GM21360 (cell line): Measurements from ENCODE around the gene CHSY1.
"Not testable (repeated sequence)": the region's sequence is repeated elsewhere in the genome, so short reads cannot be mapped to it uniquely, and the experiment has no call there.

Experiments
- ATAC-seq: cut with Tn5 transposase; IDR thresholded peaks from one replicate; pipeline ENCODE4 v1.9.1; 2021; ENCODE audit warnings: mild to moderate bottlenecking, moderate library complexity; ENCODE audit not compliant: unreplicated experiment

Gene CHSY1

DNA sequence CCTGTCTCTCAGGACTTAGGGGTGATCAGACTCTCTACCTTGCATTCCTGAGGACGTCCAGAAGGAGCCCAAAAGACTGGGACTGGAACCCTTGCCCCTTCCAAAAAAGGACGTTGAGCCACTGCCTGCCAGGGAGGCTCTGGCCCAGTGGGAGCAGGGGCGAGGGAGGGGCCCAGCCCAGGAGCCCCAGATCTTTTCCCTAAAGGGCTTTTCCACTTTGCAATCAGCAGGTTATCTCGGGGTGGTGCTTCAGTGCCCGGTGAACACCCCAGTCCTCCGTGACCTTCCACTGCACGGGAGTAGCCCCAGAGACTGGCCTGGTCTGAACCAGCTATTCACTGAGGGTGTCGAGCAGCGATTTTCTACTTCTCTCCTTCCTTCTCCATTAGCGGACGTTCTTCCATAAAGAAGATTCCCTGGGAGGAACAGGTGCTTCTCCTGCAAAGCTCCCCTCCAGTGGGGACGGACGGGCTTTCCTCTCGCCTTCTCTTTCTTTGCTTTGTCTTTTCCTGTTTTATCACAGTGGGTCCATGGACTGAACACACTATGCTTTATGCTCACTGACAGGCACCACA, 113.7 kb downstream of the CHSY1 start:
- ATAC-seq = no peak

DNA sequence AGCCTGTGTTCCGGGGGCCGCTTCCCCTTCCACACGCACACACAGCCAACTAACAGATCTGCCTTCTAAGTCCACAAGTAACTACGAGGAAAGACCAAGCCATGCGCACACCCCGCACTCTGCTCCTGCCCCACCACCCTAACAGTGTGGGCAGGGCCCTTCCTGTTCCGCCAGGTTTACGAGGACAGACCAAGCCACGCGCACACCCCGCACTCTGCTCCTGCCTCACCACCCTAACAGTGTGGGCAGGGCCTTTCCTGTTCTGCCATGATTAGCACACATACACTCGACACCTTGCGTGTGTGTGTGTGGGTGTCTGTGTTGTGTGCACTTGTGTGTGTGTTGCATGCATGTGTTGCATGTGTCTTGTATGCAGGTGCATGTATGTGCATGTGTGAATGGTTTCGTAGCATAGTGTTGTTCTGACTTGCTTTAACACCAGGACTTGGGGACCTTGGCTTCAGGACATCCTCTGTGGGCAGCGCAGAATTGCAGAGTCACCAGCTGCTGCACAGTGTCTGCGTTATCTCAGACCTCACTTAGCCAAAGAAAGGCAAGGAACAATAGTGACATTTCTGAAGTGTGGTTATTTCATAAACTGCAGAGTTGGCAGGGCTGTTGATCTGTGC, 114.4 kb downstream of the CHSY1 start:
- ATAC-seq = no peak

DNA sequence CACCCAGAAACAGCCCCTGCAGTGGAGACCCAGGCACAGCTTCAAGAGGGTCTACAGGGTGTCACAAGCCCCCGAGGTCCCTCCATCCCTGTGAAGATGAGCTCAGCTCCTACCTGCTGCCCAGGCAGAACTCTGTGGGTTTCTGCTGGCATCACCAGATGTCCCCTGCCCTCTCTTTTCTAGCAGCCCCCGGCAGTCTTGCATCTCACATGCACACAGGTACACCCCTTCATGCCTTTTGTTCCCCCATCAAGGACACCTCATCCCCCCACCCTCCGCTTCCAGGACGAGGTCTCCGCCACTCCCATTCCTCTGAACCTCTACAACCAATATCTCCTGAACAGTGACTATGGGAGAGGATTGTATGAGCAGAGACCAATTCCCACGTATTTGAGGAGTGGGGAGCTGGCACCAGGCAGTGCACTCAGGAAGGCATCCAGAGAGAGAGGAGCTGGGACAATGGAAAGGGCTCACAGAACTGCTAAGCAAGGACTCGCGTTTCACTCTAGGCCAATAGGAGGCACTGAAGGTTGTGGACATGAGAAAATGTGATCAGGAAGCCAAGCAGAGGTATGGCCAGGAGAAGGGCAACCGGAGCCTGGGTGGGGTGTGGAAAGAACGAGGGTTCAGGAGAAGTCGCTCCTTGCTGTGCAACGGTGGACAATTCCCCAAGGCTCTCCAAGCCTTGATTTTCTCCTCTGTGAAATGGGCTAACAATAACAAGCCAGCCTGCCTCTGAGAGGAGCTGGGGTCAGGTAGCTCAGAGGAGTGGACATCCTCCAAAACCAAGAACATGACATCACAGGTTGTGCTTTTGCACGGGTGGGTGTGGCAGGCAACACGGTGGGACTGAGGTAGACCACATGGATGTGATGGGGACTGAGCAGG, 115.2 kb downstream of the CHSY1 start:
- no peak for ATAC-seq

DNA sequence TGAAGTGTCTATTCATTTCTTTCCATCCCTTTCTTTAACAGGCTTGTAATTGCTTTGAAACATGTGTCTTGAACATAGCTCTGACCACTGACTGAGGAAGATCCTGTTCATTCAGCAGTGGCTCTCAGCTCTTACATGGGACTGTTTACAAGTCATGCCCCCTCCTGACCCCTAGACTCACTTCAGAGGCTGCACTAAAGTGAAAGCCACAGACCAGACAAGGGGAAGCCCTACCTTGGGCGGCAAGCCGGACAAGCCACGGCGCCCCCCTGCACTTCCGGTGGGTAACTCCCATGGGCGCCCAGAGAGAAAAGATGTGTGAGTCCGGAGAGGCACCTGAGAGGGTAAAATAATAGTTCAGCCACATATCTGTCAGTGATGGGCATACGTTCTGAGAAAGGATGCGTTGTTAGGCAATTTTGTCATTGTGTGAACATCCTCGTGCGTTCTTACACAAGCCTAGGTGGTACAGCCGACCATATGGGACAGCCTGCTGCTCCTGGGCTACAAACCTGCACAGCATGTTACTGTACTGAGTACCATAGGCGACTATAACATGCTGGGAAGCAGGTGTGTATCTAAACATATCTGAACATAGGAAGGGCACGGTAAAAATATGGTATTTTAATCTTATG, 116.2 kb downstream of the CHSY1 start:
- ATAC-seq = peak; percentile 65

DNA sequence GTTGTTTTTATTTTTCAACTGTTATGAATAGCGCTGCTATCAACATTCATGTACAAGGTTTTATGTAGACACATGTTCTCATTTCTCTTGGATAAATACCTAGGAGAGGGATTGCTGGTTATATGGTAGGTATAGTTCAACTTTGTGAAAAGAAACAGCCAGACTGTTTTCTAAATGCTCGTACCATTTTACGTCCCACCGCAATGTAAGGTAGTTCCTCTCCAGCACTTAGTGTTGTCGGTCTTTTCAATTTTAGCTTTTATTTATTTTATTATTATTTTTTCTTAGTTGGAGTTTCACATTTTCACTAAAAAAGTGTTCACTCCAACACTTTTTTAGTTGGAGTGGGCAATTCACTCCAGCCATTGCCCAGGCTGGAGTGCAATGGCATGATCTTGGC, 117.1 kb downstream of the CHSY1 start:
- ATAC-seq = no peak

DNA sequence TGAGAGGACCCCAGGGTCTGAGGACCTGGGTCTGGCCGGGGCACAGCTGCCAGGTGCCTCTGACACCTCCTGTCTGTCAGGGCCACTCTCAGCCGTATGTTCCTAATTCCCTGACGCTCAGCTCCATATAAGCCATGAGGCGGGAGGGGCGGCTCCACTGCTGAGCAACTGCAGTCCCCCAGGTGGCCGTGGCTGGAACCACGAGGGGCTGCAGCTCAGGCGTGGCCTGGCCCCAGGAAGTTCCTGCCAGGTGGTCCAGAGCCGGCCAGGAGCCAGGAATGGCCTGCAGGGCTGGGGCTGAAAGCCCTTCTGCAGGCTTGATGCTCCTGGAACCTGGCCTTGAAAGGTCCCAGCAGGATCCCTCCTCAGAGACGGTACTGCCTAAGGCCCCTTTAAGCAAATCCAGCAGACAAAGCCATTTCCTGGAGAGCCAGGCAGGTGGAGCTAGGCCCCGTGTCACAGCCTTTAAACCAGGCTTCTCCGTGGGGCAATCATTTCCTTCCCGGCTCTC, 118.0 kb downstream of the CHSY1 start:
- ATAC-seq = no peak

DNA sequence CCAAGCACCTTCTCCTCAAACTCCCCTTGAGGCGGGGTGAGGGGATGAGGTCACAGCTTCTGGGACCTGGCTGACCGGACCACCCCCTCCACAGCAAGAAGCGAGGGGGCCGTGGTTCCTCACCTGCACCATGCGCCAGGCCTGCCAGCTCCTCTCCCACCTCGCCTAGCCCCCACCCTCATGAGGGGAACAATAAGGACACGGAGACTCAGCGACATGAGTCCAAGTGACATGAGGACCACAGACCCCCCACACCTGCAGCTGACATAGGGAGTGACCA, 118.7 kb downstream of the CHSY1 start:
- ATAC-seq = no peak

DNA sequence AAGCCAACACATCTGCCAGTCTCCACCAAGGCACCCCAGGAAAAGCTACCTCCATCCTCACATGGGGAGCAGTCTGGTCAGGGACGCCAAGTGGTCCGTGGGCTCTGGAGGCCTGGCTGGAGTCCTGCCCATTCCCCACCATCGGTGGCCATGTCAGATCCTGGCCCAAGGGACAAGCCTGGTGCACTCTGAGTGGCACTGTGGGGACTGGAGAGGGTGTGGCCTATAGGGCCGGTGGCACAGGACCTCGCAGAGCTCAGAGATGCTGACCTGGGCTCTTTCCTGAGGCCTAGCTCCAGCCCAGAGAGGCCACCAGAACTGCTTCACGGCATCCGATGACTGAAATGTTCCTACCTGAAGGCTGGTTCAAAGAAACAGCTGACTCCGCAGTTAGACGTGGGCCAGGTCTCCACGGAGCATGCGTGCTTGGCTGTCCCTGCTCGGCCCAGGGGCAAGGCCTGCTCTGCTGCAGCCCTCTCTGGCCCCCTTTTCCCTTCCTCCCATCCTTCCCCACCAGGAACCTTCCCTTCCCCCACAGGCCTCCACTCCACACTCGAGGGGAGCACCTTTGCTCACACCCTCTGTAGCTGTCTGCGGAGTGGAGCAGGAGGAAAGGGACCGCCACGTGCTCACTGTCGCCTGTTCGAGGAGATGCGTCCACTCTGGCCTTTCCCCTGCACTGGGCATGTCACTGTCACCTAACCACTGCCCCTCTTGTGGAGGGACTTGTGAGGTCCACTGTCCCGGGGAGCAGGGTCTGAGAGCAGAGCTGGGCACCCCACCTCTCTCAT, 119.3 kb downstream of the CHSY1 start:
- ATAC-seq = no peak

DNA sequence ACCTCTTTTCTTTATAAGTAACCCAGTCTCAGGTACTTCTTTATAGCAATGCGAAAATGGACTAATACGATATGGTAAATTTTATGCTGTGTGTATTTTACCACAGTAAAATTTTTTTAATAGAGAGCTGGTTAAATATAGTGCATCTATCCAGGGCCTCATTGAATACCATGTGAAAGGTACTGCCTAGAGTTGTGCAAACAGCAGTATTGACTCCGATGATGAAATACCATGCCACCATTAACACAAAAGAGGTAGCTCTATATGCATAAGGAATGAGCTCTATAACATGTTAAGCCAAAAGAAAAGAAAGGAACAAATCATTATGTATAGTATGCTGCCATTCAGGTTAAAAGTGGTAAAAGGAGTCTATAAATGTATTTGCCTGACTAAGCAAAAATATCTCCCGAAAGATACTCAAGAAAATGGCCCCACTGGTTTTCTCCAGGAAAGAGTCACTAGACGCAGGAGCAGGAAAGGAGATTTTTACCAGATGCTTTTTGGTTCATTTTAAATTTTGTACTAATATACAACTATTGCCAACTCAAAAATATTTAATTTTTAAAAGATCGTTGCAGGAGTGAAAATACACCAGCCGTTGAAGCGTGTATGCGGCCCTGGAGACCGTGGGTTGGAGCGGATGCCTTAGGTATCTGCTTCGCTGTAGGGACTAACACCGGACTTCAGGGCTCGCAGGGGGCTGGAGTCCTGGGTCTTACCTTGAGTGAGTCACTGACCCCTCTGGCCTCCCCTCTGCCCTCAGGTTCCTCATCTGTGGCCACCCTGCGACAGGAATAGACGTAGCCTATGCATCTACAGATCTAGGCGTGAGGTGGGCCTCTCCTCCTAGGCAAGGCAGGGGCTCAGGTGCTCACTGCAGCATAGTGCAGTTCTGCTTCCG, 120.1 kb downstream of the CHSY1 start:
- ATAC-seq = no peak

DNA sequence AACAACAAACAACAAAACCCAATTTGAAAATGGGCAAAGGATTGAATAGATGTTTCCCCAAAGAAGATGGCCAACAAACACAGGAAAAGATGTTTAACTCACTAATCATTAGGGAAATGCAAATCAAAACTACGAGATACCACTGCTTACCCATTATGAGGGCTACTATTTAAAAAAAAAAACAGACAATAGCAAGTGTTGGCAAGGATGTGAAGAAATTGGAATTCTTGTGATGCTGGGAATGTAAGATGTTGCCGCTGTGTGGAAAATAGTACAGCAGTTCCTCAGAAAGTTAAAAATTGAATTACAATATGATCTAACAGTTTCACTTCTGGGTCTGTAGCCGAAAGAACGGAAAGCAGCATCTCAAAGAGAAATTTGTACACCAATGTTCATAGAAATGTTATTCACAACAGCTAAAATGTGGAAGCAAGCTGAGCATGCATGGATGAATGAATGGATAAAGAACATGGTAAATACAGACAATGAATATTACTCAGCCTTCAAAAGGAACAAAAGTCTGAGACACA, 121.9 kb downstream of the CHSY1 start:
- ATAC-seq = no peak

DNA sequence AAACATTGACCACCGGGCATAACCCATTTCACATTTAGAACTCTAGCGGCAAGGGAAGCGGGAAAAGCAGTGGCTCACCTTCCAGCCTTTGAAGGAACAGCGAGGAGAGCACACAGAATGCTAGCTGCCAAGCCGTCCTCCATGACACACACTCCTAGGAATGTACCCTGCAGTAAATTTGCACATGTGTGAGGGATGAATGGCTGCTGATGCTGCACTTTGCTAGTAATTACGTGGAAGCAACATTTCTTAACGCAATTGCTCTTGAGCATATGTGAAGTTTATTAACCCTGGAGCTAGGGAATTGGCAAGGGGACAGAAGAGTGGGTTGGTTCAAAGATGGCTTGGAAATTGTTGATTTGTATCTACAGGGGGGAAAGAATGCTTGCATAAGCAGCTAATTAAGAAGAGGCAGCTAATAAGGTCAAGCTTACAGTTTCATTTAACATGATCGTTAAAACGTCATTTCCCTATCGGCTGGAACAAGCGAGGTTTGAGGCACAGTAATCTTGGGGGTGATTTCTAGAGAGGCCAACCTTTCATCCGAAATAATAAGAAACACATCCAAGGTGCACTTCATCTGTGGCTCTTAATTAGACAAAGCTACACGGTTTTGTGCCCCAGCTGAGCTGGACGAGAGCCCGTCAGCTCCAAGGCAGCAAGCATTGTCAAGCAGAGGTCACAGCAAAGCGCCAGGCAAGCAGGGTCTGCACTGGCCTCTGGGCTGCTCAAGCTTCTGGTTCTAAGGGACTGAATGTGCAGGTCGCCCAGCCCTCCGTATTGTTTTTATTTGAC, 123.4 kb downstream of the CHSY1 start:
- no peak for ATAC-seq

DNA sequence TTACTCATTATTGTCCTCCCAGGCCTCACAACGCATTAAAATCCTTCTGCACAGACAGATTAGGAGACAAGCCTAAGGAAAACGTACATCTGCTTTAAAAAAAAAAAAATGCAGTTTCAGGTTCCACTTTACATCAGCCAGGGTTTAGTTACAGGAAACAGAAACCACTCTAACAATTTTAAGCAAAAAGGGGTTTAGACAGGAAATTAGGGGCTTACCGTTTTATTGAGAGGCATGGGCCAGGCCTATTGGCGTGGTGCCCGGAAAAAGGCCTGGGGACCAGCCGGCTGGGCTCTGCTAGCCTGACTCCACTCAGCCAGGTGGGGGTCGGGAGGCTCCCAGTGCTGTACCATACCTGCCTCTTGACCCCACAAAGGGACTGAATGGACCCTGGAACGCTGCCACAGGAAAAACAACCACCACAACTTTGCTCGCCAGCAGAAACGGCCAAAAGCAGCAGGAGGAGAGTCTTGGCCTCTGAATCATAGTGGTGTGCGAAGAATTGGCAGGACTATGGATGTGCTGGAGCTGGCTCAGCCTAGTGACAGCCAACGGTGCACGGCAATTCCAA, 124.3 kb downstream of the CHSY1 start:
- ATAC-seq = peak; percentile 49

DNA sequence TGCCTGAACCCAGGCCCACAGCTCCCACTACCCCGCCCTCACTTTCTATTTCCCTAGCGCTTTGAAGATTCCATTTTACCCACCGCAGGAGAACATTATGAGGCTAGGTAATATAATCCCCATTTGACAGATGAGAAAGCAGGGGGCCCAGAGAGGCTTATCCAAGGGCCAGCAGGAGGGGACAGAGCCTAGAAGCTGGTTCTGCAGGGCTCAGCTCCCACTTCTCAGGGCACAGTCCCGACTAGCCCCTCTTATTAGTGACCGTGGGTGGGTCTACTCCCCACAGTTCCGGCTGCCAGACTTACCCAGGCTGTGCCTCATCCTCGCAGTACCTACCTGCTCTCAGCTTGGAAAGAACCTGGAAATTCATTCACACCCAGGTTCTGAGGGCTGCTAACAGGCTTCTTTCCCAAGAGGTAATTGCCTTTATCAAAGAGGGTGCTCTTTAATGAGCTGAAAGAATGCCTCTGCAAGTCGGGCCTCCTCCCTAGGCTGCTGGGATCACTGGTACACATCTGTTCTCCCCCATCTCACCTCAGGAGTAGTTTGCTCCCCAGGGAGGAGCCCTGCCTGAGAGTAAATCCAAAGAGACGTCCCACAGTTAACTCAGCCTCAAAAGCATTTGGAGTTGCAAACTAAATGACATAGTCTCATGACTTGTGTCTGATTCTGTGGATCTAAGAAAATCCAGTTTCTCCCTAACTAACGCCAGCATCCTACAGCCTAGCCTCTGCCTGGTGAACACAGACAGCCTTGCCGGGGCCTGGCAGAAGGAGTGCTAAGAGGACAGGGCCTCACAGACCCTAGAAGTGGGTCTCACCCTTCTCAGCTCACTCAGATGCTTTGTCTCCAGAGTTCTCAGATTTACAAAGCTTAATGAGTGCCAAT, 125.0 kb downstream of the CHSY1 start:
- ATAC-seq = peak; percentile 43

DNA sequence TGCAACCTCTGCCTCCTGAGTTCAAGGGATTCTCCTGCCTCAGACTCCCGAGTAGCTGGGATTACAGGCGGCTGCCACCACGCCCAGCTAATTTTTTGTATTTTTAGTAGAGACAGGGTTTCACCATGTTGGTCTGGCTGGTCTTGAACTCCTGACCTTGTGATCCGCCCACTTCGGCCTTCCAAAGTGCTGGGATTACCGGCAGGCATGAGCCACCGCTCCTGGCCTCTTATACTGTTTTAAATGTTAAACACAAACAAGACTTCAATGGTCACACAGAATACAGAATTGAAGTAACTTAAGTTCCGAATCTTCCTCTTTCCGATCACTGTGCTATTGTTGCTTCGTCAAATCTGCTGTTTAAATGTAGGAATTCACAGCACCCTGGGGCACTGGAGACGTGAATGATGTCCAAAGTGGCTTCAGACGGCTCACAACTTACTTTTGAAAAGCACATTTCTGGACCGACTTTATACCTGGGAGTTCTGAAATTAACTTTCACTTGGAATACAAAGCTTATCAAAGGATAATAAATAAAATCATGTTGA, 125.9 kb downstream of the CHSY1 start:
- not testable (repeated sequence) for ATAC-seq
